ENCODE measurements around the gene RSPRY1.

Gene RSPRY1

DNA sequence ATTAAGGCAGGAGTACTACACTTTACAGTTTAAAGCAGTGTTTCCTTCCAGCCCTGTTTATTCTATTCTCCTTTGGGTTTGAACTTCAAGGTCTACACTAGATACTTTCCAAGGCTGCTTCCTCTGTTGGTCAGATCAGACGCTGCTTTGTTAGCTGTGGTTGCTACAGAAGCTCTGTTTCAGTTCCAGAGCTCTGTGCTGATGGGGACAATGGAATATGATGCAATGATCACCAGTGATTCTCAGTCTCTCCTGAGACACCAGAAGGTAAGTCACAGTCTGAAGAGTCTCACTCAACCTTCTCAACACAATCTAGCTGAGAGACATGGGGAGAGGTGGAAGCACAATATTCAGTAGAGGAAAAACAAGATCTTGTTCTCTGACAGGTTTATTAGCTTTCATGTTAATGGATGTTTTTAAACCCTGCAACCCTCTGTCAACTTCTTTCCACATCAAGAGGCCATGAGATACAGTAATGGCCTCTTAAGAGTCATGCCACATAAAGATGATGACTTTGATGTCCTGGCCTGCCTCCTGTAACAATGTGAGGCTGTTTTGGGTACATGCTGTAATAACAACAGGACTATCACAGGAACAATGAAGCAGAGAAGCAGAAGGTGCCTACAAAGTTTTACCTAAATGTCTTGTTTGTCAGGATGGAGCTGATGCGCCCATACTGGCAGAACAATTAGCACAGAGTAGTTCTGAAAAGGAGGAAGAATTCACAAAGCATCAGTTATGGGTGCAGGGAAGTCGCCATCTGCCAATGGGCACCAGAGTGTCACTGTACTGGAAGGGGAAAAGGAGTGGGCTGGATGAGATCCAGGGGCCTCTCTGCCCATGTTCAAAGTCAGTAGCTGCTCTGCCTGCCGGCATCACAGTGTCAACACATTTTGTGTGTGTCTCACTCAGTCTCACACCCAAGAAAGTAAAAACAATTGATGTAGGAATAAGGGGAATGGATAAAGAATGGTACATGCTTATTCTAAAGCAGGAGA lies 33.7 kb upstream of the RSPRY1 start:
- DNase-seq (ENCODE audit: low read depth): no peak

DNA sequence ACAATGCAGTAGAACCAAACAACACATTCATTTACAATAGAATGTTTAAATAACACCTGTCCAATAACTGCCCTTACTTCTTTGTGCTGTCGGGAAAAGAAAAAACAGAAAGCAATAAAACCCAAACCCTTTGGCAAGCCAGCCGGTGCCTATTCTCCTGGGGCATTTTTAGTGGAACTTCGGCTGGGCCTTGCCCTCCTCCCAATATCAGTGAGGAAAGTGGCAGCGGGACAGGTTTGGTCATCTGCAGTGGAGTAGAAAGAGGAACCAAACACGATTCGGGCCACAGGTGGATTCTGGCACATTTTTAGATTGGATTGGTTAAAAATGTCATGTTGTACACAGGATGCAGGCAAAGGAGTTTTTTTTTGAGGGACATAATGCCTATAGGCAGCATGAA lies 32.3 kb upstream of the RSPRY1 start:
- DNase-seq (ENCODE audit: low read depth): no peak

DNA sequence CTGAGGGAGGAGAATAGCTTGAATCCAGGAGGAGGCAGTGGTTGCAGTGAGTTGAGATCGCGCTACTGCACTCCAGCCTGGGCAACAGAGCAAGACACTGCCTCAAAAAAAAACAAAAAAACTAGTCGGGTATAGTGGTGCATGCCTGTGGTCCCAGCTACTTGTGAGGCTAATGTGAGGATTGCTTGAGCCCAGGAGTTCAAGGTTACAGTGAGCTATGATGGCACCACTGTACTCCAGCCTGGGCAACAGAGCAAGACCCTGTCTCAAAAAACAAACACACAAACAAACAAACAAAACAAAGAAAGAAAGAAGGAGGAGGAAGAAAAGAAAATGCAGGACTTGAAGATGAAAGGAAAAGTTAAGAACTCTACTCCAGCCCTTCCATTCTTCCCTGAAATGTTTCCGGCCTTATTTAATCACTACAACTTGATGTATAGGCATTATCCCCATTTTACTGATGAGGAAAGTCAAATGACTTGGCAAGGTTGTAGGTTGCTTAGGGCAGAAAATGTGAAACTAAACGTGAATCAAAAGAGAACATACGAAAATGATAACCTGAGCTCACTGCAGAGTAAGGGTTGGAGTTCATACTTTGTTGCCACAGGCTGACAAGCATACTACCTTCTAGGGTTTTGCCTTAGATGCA lies 30.3 kb upstream of the RSPRY1 start:
- DNase-seq (ENCODE audit: low read depth): no peak

DNA sequence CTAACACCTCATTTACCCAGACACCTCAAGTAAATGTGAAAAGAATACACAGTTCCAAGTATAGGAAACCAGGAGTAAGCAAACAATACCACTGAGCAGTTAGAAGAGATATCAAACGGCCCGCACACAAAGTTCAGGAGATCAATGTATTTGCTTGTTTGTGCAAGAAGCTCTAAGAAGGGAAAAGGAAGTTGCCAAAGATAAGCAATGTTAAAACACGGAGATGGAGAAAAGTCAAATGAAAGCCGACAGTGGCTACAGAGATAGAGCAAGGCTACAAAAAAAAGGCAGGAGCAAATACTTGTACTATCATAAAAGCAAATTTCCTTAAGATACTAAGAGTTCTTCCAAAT lies 29.8 kb upstream of the RSPRY1 start:
- no peak for DNase-seq (ENCODE audit: low read depth)

DNA sequence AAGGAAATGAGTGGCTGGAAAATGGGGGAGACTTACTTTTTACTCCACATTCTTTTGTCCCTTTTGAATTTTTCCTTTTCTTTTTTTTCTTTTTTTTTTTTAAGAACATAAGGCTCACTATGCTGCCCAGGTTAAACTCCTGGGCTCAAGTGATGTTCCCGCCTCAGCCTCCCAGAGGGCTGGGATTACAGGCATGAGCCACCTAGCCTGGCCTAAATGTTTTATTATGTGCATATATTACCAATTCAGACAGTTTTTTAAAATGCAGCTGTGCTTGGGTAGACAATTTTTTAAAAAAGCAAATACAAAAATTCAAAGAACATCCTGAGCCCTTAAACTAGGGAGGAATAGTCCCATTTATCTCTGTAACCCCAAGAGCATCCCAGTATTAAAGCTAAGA lies 28.6 kb upstream of the RSPRY1 start:
- DNase-seq (ENCODE audit: low read depth): no peak

DNA sequence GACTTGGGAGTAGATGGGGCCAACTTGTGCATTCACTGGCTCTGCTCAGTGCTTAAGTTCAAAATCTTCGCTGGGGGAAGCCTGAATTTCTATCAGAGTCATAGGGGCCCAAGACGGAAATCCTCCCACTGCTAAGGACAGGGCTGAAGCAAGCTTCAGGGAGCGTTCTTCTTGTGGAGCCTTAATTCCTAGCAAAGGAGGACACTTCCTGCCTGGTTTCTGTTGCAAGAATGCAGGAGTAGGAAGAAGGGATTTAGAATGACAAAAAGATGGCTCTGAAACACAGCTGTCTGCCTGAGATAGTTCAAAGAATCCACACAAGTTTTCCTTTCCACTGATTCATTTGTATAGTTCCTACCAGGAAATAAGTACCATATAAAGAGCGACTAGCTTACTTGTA lies 26.7 kb upstream of the RSPRY1 start:
- DNase-seq (ENCODE audit: low read depth): no peak

DNA sequence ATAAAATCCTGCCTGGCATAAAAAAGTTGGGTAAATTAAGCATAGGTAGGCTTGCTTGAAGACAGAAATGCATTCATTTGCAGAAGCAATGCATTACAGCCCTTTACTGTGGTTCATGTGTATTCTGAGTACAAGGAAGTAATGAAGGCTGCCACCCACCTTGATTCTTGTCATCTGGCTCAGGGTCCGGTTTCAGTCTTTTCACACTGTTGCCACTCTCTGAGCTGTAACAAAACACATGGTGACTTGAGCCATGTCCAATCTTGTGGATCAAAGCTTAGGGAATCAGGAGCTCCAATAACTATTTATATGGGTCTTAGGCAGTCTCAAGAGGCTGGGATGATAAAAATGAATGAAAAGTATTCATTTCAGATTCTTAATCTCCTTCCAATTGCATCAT lies 22.3 kb upstream of the RSPRY1 start:
- no peak for DNase-seq (ENCODE audit: low read depth)

DNA sequence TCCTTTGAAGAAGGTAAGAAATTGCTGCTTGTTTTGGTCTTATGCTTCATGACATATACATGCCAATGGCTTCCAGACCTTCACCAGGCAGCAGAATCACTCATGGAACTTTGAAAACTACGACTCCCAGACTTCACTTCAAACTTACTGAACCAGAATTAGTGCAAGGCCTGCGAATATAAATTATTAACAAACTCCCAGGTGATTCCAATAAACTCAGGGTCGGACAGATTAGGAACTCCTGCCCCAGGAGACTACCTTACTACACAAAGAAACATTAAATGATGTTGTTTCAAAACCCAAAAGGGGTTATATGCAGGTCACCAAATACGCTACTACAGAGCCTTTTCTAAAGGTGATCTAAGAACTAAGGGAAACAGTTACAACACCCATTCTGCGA lies 20.6 kb upstream of the RSPRY1 start:
- no peak for DNase-seq (ENCODE audit: low read depth)

DNA sequence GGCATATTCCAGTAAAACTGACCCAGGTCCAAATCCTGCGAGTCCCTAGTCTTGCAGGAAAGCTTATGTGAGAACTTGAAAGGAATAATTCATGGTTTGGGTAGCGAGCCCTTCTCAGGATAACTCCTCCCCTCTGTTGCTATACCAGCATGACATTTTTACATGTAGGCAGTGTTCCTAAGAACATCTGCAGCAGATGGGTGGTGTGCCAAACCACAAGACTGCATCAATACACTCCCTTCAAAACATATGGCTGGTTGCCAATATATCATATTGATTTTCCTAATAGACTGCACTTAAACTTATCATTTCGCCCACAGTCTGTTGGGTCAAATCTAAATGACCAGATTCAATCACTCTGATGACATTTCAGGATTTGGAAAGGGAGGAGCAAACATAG lies 20.2 kb upstream of the RSPRY1 start:
- no peak for DNase-seq (ENCODE audit: low read depth)

DNA sequence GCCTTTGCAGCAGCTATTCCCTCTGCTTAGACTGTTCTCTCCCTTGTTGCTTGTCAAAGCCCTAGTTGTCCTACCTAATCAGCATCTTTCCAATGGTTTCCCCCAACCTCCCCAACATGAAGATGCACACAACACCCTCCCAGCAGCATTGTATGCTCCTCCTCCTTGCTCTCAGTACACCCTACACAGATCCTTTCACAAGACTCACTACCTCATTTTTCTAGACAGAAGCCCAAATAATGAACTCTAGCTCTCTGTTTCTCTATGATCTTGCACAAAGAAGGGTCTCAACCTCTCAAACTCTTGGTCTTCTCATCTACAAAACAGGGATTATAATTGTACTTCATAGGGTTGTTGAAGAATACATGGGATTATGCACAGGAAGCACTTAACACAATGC lies 19.7 kb upstream of the RSPRY1 start:
- DNase-seq (ENCODE audit: low read depth): no peak

DNA sequence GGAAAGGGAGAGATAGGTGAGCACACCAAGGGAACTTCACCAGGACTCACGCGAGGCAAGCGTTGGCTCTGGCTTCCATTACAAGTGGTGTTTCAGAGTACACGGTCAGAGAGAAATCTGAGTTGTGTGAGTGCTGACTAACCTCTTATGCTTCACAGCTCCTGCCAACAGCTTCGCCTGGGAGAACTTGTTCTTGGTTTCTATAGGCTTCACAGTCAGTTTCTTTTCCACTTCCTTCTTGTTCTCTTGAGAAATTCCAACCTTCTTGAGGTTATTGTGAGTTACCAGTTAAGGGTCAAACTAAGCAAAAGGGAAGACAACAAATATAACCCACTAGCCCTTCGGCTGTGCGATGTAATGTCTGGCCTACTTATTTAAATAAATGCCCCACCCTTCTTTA lies 19.2 kb upstream of the RSPRY1 start:
- no peak for DNase-seq (ENCODE audit: low read depth)

DNA sequence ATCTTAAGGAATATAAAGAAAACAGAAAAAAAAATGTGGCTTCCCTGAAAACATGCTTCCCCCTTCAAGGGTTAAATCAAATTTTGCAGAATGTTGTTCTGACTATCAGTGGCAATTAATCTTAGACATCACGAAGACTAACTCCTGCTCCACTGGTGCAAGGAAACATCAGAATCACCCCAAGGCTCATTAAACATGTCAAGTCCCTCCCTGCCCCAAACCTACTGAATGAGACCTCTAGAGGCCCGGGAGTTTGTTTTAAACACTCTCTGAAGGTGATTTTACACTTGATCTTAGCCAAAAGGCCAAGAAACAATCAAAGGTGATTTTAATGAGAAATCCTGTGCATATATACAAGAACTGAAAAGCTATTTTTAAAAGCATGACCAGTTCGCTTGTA lies 18.6 kb upstream of the RSPRY1 start:
- DNase-seq (ENCODE audit: low read depth): no peak

DNA sequence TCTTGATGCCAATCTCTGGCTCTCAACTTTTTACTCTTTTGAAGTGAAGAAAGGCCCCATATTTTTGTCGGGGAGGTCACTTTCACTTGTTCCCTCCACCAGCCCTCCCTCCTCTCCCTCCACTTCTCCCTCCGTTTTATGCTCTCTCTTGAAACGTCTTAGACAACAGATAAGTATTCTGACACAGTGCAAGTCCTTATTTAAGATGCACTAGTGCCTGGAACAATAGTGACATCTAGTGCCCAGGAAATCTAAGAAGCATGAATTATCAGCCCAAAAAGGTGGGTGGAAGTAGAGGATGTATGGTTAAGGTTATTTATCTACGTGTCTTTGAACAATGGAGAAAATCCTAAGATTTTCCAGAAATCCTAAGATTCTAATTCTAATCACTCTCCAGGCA lies 18.2 kb upstream of the RSPRY1 start:
- no peak for DNase-seq (ENCODE audit: low read depth)

DNA sequence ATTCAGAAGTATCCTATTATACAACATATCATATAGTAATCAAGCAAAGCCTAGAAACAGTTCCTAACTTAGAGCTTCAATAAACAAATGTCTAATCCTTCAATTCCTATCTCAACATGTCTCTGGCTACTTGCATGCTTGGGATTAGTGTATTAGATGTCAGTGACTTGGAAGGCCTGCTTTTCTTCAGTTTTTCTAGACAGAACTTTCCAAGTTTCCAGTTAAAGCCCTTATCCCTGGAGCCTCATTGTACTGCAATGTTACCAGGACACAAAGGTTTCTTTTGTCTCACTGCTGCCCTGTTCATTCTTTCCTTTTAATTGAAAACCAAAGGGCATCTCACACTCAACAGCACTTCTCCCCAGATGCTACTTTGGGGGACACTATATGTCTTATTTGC lies 16.8 kb upstream of the RSPRY1 start:
- no peak for DNase-seq (ENCODE audit: low read depth)

DNA sequence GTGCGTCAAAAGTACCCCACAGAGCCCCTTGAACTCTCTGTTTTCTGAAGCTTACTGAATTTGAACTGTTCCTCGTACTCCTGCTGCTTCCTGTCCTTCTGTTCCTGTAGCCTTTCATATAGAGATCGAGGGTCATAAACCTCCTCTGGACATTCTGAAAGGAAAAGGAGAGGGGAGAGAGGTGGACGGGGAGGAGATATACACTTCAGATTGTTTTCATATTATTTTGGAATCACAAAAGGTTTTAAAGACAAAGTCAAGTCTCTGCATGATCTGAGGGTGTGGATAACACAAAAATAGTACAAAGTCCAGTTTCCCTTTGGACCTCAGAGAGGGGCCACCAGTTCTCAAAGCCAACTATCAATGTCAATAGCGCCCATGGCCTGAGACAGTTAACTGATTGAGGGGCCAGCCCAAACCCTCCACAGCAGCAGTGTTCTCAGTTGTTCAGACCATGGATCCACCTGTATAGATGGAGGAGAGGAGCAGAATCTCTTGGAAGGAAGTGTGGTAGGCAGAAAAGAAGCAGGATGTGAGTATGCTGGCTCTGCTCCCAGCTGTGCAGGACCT lies 13.3 kb upstream of the RSPRY1 start:
- DNase-seq (ENCODE audit: low read depth): no peak

DNA sequence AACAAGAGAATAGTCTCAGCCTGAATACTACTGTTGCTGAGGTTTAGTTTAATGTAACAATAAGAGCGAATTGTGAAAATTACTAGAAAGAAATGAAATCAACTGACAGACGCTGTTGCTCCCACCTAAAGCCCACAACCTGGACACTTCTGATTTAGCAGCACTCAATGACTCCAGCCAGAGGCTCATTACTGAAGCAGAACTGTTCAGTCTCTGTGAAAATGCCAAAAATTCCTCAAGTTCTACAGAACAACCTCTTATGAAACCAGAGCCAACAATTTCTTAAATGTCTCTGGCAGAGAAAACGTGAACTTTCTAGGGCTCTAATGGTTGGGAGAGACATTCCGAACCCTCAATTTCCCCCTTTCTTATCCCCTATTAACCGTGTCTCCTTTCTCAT lies 10.2 kb upstream of the RSPRY1 start:
- DNase-seq (ENCODE audit: low read depth): no peak

DNA sequence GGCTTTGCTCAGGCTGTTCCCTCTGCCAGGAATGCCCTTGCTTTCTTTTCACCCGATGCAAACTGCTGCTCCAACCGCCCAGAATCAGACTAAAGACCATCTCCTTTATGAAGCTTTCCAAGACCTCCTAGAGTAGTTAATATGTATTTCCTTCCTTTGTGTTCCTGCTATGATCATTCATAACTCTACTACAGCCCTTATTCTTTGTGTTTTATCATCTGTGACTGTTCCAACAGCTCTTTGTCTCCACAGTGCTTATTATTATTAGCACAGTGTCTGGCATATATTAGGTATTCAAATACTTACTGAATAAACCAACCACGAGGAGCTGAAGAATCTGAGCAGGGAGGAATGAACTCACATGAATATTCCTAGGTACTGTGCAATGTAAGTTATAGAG lies 7.9 kb upstream of the RSPRY1 start:
- no peak for DNase-seq (ENCODE audit: low read depth)

DNA sequence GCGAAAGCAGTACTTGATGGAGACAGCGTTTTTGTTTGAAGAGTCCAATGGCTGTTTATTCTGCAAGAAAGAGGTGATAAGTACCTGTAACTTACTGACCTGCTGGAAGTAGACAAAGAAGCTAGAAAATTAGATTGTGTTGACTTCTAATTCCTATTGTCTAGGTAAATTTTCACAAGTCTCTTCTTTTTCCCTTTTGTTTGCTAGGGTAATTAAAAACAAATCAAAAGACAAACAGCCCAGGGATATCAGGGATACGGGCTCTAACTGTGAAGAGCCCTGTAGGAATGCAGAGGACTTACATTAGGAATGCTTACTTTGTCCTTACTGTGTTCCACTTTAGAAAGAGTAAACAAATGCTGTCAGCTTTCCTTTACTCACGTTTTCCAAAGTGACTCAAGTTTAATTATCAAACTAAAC lies 7.3 kb upstream of the RSPRY1 start:
- no peak for DNase-seq (ENCODE audit: low read depth)

DNA sequence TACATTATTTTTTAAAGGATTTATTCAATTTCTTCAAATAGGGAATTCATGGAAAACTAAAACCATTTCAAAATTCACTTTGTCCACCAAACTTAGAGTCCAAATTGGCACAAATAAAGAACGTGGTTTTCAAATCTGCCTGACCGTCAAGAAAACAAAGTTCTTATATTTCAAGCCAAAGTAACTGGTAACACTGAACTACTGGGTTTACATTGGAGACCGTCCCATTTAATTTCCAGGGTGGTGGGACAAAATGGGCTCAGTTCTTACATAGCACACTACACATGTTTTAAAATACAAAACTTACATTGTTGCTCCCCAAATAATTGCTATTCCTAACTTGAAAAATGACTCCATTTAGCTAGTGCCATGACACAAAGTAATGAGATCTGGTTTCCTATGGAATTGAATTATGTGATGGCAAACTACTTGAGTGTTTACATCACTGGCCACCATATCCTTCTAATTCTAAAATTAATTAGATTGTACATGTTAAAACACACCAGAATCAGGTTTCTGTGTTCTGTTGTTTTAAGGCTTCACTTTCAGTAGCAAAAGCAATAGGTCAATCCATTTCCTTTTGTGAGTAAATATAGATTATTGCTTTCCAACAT lies 6.8 kb upstream of the RSPRY1 start:
- DNase-seq (ENCODE audit: low read depth): no peak

DNA sequence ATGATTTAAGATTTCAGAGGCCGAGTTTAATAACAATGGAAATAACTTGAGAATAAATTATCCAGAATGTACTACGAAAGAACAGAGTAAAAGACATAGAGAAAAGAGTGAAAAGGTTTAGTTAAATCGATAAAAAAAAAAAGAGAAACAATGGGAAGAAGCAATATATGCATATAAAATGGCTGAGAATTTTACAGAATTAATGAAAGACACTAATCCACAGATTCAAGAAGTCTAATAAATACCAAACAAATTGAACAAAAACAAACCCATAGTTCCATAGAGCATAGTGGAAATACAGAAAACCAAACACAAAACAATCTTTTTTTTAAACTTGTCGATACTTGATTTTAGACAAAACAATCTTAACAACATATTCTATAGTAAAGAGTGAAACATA lies 2.0 kb upstream of the RSPRY1 start:
- no peak for DNase-seq (ENCODE audit: low read depth)

DNA sequence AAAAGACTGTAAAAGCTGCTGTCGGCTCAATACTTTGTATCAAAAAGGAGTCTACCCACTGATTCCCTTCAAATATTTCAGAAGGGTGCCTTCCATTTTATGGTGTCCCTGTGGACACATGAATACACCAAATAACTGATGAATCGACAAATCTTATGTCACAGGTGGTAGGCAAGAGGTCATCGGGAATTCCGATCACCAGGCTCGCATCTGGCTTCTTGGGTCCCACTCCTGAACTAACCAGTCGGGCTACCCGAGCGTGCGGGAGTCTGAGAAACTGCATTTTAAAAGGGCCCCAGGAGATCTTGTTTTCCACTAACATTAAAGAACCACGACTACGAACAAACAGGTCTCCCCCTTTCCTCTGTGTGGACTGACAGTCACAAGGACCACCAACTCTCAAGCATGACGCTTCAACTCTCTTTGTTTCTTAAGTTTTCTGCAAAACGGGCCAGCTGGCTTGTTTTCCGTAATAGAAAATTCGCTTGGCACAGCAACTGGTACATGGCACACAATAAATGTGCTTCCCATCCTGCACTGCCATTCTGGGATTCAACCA lies 1.2 kb upstream of the RSPRY1 start:
- no peak for DNase-seq (ENCODE audit: low read depth)

DNA sequence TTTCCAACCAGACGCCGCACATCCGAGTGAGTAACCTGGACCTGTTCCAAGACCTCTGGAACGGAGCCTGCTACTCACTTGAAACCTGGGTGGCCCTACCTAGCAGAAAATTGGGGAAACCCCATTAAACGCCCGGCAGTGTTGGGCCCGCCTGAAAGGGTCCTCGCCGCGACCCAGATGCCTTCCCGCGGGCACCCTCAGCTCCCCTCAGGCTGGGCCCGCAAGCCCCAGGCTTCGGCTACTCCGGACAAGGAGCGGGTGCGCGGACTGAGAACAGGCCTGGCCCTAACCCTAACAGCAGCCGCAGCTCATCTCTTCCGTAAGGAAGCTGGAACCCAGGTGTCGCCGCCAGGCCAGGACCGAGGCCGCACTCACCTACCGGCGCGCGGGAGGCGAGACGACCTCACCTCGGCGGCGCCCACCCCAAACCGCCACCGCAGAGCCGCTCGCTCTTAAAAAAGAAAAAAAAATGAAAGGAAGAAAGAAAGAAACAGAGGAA lies 634 bp upstream of the RSPRY1 start:
- DNase-seq (ENCODE audit: low read depth): no peak
